Effector CD4-positive, alpha-beta T cell (primary cell): ENCODE results near the gene OR5H2. TPM values are rescaled to one million over a fixed set of nuclear protein-coding genes. Genes with fewer than 3 reads are reported as not detected.
"Not testable (repeated sequence)": the region's sequence is repeated elsewhere in the genome, so short reads cannot be mapped to it uniquely, and the experiment has no call there.

Source experiments
- DNase-seq: peaks from one replicate; pipeline ENCODE4 v3.0.0-alpha.2; 2020
- total RNA-seq: gene quantifications from one replicate; lab custom pipeline; 2026; lab: John Stamatoyannopoulos, UW

Gene OR5H2
- not detected for total RNA-seq

GRCh38 chr3:98282205-98282604 is at the start of gene OR5H2:
Gene OR5H2, plus strand, starts transcription at chr3:98282505. Its CDS starts 398 bp downstream, at chr3:98282903.
- no peak for DNase-seq

GRCh38 chr3:98233468-98233867 is 48.8 kb upstream of the OR5H2 start:
- no peak for DNase-seq

DNA sequence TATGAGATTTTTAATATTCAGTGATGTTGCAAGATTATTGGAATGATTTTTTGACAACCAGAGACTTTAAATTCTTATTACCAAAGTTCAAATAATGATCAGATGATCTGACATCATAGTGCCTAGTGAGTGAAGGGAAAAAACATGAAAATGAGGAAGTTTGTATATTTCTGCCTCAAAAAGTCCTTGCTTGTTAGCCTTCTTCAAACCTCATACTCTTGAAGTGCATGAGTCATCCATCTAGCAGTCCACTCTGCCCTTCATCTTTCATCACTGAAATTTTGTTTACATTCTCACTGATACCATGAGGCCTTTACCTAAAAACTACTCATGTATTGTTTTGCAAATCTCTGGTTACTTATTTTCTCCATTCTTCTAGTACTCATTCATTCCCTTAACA is 42.2 kb upstream of the OR5H2 start:
- DNase-seq, result no peak

- DNase-seq, result no peak
Observed at GRCh38 chr3:98242155-98242554, 40.1 kb upstream of the OR5H2 start.

GRCh38 chr3:98243843-98244242 is 38.5 kb upstream of the OR5H2 start:
- no peak for DNase-seq

GRCh38 chr3:98246142-98246541 is 36.2 kb upstream of the OR5H2 start:
- DNase-seq, result no peak

- DNase-seq, result not testable (repeated sequence)
Observed at GRCh38 chr3:98256026-98256425, 26.3 kb upstream of the OR5H2 start.

- DNase-seq, result no peak
Observed at GRCh38 chr3:98259707-98260106, 22.6 kb upstream of the OR5H2 start.

DNA sequence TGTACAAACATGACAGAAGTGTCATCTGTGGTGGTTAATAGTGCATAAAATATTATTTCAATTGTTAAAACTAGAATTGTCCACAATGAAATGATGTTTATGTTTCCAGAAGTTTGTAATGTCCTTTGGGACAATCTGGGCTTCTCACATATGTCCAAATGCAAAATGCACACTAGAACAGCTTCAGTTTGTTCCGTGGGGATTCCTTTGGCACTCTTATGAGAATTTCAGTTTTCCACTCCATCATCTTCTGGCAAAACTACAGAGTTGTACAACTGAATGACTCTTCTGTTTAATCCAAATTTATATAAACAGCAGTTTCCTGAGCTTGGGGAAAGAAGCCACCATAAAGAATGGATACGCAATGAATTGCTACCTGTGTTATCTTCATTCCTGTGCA is 20.3 kb upstream of the OR5H2 start:
- DNase-seq, result no peak

GRCh38 chr3:98263944-98264343 is 18.4 kb upstream of the OR5H2 start, which contains the start of gene OR5H6:
Gene OR5H6, plus strand, starts transcription at chr3:98264244. Its CDS starts 89 bp downstream, at chr3:98264333.
- no peak for DNase-seq

DNA sequence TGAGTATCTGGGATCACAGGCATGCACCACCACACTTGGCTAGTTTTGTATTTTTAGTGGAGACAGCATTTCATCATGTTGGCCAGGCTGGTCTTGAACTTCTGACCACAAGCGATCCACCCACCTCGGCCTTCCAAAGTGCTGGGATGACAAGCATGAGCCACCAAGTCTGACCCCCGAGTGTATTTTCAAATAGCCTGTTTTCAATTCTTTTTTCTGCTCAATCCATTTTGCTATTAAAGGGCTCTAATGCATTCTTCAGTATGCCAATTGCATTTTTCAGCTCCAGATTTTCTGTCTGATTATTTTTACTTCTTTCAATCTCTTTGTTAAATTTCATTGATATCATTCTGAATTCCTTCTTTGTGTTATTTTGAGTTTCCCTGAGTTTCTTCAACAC is 12.5 kb upstream of the OR5H2 start:
- no peak for DNase-seq

GRCh38 chr3:98272126-98272525 is 10.2 kb upstream of the OR5H2 start:
- DNase-seq, result no peak

DNA sequence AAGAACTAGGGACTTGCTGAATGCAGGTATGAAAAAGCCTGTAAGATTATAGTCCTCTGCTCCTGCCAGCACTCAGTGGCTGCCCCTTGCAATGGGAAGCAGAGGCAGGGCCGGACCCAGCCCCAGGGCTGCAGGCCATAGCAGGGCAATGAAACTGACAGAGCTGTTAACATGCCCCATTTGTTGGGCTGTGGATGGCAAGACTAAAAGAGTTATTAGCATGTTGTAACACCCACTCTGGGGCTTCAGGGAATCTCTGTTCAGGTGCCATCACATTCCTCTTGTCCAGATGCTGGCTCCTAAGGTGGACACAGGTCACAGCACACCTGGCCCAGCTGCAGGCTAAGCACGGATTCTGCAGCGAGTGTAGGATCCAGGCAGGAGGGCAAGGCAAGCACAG is 7.4 kb upstream of the OR5H2 start:
- DNase-seq, result no peak

- DNase-seq, result no peak
Observed at GRCh38 chr3:98290916-98291315, 8.6 kb downstream of the OR5H2 start.

DNA sequence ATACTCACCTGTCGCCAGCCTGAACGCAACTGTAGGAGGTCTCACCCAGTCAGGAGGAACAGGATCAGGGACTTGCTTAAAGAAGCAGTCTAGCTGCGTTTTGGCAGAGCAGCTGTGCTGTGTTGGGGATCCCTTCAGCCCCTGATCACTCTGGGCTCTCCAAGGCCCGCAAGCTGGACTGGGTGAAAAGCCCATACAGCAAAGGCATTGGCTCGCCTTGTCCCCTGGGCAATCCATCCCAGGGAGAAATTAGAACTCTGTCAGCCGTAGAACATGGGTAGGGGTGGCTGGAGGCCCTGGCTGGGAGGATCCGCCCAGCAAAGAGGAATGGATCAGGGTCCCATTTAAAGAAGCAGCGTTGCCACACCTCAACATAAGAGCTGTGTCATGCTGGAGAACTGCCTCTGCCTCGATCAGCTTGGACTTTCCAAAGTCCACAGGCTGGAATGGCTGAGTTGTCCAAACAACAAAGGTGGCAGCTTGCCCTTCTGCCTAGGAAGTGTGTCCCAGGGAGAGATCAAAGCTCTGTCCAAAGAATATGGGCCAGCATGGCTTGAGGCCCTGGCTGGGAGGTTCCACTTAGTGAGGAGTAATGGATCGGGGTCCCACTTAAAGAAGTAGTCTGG is 9.1 kb downstream of the OR5H2 start:
- no peak for DNase-seq

DNA sequence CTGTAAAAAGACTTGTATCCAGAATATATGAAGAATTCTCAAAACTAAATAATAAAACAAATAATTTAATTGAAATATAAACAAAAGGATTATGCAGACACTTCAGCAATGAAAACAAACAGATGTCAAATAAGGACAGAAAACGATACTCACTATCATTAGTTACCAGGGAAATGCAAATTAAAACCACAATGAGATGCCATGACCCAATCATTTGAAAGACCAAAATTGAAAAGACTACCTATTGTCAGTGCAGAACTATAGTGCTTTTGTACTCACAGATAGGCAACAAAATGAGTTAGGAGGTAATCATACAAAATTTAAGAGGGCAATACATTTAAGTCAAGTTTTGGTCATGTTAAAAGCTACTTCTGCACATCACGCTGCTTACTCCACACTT is 39.8 kb downstream of the OR5H2 start:
- DNase-seq, result no peak

DNA sequence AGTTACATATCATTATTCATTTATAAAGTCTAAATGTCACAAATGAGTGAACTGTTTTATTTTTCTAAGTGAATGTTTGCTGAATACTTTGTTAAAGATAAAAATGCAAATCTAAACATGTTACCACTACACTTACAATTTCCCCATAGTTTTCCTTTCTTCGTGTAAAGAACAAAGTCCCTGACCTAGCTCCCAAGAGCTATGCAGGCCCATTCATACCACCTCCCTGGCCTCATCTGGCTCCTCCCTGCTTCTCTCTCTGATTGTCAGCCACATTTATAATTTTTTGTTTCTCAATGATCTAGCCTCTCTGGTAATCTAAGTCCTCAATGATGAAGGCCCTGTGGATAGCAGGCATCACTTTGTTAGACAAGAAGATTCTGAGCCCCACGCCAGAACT is 40.4 kb downstream of the OR5H2 start:
- DNase-seq, result no peak

- no peak for DNase-seq
Observed at GRCh38 chr3:98323425-98323824, 41.1 kb downstream of the OR5H2 start.

- no peak for DNase-seq
Observed at GRCh38 chr3:98325055-98325454, 42.8 kb downstream of the OR5H2 start.

DNA sequence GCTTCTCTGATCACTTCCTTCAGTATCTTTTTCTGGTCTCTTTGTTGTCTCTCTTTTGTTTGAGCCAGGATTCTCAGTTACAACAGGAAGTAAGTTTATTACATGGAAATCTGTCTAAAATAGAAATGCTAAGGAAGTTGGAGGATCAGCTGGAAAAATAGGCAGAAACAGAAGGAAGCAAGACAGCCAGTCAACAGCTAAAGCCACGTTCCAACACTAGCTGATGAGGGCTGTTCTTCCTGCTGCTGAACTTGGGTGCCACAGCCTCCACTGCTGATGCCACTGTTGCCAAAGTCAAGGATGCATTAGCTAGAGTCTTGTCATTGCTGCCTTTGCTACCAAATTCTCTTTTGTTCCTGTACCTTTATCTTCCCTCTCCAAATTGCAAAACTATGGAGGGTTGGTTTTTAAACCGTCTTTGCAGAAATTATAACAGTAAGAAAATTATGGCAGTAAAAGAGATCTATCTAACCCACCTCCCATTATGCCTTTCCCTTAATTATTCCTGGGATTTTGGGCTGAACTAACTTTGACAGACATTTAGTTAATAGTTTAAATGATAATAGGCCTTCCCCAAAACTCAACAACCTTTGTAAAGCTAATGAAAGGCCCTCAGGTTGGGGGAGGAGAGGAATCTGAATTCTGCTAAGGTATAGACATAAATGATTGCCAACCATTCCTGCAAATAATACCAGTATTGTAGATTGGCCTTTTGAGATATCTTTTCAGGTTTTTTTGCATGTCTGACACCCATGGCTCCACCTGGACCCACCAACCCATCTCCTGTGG is 44.0 kb downstream of the OR5H2 start:
- no peak for DNase-seq

DNA sequence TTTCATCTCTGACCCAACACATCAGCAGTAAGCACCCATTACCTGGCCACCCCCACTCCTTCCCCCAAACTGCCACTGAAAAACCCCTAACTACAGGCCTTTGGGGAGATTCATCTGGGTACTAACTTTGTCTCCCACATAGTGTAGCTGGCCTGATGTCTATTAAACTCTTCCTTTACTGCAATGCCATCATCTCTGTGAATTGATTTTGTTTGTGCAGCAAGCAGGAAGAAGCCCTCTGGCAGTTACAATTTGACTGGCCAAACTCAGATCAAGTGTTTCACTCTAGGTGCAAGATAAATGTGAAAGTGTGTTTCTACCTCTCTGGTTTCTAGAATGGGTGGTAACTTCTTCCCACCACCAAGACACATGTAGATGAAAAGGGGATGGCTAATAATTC is 44.6 kb downstream of the OR5H2 start:
- DNase-seq, result no peak

DNA sequence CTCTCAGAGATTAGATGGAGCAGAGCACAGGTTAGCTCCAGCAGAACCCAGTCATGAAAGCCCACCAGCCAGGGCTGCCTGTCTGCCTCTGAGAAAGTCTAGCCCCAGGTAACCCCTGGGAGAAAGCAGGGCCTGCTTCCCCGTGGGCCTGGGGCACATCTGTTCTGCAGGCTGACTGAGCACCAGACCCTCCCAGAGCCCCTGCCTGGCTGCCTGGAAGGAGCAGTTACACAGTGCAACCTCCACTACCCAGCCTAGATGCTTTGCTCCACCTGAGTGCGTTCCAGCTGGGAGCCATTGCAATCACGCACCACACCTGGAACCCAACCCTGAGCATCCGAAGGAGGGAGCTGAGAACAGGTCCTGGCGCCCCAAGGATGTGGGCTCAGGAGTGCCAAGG is 46.6 kb downstream of the OR5H2 start:
- DNase-seq, result no peak

DNA sequence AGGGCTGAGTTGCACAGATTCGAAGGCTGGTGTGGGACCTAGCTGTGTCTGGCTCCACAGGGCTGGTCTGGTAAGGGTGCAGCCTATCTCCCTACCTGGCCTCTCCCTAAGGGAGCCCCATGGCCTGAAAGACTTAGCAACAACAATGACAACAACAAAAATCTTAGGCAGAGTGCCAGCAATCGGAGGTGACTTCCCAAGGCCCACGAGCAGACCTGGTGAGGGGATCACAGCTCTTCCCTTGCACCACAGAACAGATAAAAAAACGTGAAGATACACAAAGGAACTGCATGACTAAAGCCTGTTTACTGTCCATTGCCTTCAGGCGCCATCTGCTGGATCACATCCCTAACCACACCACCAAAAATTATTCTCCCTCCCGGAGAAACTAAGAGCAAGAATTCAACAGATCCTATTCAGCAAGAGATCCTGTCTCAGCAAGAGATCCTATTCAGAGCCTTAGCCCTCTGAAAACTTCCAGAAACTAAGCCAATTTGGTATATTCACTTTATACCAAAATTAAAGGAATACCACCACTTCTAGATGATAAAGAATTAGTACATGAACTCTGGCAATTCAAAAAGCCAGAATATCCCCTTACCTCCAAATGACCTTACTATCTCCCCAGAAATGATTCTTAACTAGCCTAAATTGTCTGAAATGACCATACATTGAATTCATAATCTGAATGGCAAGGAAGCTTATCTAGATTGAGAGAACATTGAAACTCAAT is 47.3 kb downstream of the OR5H2 start:
- peak; percentile 21 for DNase-seq

GRCh38 chr3:98331329-98331728 is 49.0 kb downstream of the OR5H2 start:
- no peak for DNase-seq
